Forelimb muscle (tissue), 1 donor: ENCODE results near the gene GPR152. TPM values are rescaled to one million over a fixed set of nuclear protein-coding genes. Genes with fewer than 3 reads are reported as not detected.

Source experiments
- DNase-seq: peaks from one replicate; pipeline ENCODE4 v3.0.0-alpha.2; 2013; ENCODE audit warnings: low read depth
- polyA plus RNA-seq: library from polyadenylated mRNA; unstranded; fragments of 120-200 nt; gene quantifications from one replicate; pipeline ENCODE4 v1.2.1, GENCODE V29; 2013; ENCODE audit not compliant: insufficient read length

The GPR152 gene
- polyA plus RNA-seq, 1 donor: not detected

DNA sequence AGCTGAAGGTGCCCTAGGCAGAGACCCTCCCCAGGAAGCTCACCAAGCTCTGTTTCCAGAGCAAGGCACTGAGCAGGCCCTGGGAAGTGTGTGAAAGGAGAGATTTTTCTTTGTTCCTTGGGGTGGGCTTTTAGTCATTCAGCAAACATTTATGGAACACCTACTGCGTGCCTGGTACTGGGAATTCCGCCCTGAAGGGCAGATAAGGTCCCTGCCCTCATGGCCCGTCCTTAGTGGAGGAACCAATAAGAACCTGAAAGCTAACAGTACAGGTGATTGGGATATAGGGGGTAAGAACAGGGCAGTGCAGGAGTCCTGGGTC lies 12.6 kb upstream of the GPR152 start:
- no peak for DNase-seq

DNA sequence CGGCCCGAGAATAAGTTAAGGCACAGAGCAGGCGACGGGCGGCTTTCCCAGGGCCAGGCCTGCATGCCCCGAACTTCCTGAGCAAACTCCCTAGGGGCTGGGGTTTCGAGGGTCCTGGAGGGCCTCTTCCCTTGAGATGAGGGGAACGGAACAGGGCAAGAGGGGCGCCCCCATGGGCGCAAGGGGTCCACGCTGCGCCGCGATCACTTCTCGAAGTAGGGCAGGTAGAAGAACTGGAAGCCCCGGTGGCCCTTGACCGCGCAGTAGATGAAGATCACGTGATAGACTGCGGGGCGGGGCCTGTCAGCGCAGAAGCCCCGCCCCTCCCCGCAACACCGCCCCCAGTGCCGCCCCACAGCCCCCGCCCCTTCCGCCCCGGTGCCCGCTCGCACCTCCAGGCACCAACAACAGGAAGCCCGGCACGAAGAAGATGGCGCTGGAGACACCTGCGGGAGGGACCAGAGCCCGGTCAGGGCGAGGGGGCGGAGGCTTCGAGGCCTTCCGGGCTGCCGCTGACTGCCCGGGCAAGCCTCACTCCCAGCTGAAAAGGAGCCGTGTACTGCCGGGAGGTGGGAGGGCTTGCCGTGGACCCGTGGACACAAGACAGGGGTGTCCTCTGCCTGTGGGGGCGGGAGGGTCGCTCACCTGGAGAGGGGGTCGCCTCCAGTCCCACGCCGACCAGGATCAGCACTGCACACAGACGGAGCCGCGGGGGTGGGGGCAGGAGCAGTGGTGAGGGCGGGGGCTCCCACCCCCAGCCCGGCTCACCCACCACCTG lies 12.1 kb upstream of the GPR152 start:
- DNase-seq: no peak

DNA sequence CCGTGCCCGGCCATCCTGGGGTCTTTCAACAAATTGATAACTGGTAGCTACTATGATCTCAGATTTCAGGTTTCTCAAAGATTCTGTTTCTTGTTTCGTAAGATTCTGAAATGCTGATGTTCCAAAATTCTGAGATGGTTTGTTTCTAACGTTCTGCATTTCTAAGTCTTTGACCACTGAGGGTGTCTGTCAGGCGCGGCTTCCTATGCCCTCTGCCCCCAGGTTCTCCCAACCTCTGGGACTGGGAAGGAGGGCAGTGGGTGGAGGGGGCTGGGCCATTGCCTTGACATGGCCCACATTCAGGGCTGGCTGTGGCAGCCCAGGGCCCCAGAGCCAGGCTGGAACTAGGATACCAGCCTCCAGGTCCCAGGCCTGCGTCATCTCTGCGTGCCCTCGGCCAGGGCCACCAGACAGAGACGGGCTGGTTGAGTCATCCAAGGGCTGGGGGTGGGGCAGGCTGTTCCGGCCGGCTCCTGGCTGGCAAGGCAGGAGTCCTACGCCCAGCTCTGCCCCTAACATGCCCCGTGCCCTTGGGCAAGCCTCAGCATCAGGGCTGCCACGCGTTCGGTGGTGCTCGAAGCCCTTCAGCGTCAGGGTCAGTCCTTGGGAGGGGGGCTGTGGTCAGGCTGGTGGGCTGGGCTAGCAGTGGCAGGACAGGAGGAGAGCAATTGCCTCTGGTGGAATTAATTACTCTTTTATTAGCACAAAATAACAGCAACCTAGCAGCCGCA lies 11.3 kb upstream of the GPR152 start:
- DNase-seq: no peak

DNA sequence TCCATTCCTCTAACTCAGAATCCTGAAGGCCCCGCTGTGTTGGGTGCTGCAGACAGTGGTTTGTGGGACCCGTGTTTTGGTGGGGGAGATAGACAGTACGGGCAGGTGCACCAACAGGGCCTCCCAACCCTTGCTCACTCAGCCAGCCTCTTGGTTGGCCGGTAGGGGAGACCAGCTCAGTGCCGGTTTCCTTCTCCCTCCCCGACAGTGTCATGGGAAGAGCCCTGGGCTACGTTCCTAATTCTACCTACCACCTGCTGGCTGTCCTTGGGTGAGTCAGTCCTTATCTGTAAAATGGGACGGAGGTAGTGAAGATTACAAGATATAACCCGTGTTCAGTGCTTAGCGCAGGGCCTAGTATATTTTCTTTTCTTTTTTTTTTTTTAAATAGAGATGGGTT lies 10.7 kb upstream of the GPR152 start:
- no peak for DNase-seq

DNA sequence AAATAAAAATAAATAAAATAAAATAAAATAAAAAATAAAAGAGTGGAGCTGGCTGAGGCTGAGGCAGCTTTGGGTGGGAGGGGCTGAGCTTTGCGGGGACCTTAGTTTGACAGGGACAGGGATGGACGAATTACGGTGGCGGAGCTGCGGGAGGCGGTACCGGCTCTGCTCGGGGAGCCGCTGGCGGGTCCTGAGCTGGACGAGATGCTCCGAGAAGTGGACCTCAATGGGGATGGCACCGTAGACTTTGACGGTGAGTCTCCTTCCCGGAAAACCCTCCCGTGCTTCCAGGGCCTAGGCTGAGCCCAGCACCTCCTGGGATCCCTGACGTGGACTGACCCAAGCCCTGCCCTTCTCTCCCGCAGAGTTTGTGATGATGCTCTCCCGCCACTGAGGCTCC lies 5.7 kb upstream of the GPR152 start:
- no peak for DNase-seq

DNA sequence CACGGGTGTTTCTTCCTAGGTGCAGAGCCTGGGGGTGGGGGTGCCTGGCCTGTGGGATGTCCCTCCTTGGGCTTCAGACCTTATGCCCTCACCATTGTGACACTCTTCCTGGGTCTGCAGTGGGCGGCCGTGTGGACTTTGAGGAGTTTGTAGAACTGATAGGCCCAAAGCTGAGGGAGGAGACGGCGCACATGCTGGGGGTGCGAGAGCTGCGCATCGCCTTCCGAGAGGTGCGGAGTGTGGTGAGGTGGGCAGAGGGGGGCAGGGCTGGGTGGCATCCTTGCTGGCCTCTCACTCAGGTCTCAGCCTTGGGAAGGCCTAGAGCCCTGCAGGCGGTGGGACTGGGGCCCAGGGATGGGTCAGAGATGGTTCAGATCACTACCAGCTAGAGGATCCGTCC lies 4.9 kb upstream of the GPR152 start:
- no peak for DNase-seq

DNA sequence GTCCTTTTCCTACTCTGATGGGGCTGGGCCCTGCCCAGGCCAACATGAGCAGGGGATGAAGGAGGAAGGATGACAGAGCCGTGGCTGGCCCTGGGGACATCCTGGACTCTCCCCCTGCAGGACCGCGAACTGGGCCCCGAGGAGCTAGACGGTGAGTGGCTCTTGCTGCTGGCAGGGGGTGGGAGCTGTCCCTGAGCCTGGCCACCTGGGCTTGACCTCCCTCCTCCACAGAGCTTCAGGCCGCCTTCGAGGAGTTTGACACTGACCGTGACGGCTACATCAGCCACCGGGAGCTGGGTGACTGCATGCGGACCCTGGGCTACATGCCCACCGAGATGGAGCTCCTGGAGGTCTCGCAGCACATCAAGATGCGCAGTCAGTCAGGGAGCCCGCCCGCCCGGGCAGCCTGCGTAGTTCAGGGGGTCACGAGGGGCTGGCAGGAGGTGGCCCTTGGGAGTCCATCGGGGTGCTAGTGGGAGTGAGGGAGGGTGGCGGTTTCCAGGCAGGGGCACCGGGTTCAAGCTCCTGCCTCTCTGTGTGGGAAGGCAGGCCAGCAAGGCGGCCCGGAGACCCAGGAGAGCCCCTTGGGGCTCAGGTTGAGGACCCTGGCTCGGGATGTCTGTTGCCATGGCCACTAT lies 3.7 kb upstream of the GPR152 start:
- DNase-seq: no peak

DNA sequence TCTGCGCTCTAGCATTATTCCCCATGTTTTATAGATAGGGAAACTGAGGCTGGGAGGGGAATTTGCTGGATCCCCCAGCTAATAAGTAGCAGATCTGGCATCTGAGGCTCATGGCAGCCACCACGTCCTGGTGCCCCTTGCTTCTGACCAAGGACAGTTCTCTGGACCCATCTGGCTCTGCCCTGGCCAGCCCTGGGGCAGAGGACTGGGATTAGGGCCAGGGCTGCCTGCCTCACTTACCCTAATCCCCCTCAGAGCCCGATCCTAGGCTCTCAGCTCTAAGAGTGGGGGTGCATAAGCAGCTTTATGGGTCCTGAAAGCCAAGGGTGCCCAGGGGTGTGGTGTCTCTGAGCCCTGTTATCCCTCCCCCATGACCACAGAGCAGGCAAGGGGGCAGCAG lies 2.5 kb upstream of the GPR152 start, which contains the start of gene CABP4:
TSS of gene CABP4 (plus strand) at position 301 of the 400 bp plus-strand sequence. CDS start at position 371, 70 bp downstream.
- DNase-seq: no peak

DNA sequence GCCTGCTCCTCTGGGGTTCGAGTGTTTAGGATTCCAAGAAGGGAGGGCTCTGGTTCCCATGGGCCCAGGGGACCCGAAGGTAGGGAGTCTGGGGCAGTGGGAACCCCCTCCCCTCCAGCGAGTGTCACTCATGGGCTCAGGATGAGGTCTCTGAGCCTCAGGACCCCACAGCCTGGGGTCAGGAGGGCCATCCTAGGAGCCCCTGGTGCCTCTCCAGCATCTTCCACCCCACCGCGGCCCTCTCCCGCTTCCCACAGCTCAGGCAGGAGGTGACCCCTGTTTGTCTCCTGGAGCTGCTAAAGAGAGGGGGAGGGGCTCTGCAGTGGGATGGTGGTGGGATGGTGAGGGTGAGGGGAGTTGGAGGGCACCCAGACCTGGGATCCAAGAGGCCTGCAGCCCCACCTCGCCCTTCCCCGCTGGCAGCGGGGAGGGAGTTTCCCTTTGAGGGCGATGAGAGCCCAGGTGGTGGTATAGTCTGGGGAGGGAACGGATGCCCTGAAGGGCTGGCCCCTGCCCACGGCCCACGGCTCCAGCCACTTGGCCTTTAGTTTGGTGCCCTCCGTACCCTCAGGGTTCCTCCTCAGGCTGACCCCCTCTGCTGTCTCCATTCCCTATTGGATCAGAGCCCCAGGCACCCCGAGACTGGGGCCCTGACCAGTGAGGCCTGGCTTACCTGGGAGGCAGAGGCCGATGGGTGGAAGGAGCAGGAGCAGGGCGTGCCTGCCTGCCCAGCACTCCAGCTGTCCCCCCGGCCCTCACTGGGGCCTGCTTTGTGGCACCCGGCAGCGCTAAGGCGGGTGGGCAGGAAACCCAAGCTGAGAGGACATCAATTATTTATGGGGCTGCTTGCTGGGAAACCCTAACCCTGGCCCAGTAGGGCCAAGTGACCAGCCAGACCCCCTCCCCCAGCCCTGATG lies 1.5 kb upstream of the GPR152 start:
- no peak for DNase-seq

DNA sequence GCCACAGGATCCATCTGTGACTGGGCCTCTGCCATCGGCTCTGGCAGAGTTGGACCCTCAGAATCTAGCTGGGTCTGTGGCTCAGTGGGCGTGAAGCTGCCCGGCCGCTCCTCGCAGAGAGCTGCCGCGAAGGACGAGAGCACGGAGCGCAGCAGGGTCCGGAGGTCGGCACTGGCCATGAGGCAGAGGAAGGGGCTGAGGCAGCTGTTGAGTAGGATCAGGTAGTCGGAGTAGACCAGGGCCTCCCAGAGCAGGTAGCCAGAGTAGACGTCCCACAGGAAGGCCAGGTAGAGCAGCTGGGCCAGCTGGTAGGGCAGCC lies 912 bp downstream of the GPR152 start:
- DNase-seq: no peak

DNA sequence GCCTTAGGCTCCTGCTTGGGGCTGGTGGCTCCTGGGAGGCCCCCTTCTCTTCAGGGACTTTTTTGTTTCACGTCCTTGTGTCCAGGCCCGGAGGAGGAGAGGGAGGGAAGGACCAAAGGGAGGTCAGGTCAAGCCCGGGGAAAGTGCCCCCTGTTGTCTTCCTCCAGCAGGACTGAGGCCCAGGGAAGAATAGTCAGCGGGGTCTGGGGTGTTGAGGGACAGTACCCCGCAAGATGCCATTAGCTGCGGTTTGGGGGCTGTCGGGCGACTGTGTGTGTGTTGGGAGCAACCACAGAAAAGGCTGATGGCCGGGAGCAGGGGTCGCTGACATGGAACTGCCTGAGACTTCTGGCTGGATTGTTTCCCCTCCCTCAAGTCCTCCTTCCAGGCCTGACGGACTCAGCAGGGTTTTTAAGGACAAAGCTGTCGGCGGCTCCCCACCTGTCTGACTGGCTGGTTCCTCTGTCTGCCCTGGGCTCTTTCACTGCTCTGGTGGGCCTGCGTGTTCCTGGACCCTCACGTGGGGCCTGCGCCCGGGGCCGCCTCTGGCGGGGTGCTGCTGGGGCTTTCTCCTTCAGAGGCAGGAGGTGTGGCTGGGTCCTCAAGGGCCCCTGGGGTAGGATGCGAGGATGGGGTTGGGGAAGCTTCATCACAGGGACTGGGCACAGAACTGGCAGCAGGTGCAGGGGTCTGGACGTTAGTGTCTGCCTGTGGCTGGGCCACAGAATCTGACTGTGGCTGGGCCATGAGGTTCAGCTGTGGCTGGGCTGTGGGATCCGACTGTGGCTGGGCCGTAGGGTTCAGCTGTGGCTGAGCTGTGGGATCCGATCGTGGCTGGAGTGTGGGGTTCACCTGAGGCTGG lies 1.5 kb downstream of the GPR152 start:
- DNase-seq: no peak

DNA sequence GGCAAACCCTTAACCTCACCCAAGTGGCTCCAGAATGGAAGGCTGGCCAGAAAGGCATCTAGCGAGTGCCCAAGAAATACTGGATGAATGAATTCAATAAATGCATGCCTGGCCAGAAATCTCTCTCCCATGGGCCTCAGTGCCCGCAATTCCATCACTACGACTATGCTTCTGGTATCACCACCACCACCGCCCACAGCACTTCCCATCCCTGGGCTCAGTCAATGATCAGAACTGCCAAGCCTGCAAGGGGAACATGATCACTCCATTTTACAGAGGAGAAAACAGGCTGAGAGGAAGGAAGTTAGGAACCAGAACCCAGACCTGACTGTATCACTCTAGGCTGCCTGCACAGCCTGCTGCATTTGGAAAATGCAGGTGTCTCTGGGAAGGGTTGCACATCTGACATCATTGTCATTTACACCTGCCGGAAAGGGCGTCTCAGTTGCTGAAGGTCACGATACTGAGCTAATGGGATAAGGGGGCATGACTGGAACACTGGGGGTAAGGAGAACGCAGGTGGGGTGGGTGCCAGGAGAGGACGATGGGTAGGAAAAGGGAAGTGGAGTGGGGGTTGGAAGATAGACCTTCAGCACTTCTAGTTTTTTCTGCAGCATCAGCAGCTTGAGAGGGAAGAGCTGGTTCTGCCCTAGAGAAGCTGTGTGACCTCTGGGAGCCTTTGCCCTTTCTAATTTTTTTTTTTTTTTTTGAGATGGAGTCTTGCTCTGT lies 3.2 kb downstream of the GPR152 start:
- no peak for DNase-seq

DNA sequence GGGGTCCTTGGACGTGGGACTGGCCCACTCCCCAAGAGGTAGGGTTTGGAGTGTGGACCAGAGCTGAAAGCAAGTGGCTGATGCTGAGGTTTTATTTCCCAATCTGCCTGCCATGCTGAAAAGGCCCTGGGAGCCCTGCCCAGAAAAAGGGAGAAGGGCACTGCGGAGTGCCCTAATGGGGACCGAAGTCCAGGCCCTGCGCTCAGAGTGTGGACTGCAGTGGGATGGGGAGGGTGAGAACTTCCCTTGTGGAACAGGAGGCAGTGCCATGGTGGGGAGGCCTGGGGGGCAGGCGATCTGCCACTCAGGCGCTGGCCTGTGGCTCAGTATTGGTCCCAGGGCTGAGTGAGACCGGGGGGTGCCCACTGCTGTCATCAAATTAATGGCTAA lies 4.3 kb downstream of the GPR152 start:
- no peak for DNase-seq

DNA sequence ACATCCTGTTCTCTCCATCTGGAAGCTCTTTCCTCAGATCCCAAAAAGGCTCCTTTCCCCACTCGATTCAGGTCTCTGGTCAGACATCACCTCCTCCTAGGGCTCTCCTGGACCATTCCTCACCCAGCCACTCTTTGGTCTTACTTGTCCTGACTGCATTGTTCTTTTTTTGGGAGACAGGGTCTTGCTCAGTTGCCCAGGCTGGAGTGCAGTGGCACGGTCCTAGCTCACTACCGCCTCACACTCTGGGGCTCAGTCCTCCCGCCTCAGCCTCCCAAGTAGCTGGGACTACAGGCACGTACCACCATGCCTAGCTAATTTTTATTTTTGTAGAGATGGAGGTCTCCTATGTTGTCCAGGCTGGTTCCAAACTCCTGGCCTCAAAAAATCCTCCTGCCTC lies 7.0 kb downstream of the GPR152 start:
- no peak for DNase-seq

DNA sequence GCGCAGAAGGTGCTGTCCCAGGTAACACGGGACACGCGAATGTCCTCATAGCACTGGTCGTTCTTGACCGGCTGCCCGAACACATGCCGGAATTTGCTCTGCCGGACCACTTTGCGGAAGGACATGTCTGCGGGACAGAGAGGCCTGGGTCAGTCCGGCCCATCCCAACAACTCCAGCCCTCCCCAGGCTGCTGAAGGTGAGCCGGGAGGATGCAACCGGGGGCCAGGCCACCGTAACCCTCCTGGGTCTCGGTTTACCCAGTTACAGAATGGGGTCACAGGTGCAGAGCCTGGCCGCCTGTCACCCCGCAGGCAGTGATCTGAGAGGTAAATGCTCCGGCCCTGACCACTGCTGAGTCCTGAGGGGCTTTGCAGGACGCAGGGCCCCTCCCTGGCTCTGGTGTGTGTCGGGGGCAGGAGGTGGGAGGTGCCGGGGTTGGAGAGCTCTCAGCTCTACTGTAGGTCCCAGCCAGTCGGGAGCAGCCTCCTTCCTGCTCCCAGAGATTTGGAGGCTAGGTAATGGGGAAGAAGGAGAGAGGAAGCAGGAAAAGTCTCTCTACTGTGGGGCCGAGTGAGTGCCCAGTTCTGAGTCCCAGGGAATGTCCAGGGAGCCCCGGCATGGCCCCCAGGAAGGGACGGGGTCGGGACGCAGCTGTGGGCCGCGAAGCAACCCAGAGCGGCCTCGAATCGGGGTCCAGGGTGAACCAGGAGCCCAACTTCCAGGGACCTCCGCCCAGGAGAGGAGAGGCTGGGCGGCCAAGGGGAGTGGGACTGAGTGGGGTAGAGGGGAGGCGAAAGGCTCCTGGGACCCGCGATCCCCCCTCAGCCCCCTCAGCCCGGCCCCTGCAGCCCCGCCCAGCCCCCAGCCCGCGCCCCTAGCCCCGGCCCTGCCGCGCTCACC lies 9.8 kb downstream of the GPR152 start:
- DNase-seq: no peak

DNA sequence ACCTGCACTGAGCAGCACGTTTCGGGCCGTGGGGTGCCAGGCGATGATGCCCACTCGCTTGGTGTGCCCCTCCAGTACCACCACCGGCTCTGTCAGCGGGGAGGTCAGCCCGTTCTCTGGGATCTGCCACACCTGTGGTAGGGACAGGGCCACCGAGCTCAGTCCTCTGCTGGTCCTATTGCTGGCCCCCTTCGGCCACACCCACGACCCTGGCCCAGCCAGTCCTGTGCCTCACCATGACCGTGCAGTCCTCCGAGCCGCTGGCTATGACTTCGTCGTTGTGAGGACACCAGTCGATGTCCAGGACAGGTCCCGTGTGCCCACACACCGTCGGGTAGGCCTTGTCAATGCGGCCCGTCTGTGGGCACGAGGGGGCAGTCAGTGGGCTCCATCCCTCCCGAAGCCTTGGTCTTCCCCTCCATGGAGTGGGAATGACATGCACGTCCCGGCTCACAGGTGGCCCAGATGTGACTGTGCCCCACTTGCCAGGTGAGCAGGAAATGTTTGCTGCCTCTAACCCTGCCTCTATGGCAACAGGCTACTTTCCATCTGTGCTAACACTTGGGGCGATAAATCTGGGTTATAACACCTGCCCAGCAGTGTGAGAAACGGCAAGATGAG lies 10.7 kb downstream of the GPR152 start:
- no peak for DNase-seq

DNA sequence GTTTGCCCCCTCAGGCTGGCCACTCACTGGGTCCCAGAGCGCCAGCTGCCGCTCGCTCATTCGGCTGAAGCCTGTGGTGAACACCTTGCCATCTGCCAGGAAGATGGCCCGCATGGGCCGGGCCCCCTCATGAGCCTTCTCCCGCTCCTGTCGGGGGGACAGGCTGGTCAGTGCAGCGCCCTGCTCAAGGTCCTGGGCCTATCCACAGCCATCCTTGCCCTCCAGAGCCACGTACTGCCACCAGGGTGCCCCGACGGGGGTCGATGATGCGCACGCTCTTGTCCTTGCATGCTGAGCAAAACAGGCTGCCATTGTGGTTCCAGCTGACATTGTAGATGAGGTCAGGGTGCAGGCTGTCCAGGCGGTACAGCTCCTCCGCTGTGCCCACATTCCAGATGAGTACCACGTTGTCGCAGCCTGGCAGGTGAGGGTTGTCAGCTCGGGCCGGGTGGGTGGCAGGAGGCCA lies 11.4 kb downstream of the GPR152 start:
- no peak for DNase-seq

DNA sequence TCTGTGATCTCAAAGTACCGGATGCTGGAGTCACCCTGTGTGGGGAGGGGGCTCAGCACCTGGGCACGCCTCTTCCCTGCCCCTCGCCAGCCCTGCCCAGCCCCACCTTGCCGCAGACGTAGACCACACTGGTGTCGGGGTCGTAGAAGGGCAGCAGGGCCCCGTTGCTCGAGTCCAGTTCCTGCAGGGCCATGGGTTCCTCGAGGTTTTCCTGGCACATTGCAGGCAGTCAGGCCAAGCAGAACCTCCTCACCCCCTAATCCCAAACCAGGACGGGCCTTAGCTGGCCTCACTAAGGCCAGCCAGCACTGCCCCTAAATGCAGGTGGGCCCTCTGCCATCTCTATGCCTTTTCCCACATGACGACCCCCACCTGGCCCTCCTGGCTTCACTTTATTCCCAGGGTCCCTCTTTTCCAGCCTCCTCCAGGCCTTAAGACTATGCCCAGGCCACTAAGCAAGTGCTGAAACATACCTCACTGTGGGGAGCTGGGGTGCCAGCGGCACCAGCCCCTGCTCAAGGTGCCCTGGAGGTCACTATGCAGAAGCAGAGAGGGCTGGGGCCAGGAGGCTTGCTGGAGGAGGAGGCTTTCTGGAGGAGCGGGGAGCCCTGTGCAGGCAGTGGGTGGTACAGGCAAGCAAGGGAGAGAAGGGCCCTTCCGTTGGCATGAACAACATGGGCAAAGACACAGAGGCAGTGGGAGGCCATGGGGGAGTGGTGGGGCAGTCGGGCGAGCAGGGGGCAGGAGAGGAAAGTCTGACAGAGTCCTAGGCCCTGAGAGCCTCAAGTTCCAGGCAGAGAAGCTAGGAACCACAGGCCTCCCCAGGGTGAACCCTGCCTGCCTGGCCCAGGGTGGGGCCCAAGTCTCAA lies 12.1 kb downstream of the GPR152 start:
- DNase-seq: no peak
